Hematopoietic multipotent progenitor cell (in vitro differentiated cells): ENCODE measurements around the gene RALB. TPM values are rescaled to one million over a fixed set of nuclear protein-coding genes. Genes with fewer than 3 reads are reported as not detected.

ENCODE experiments used
- DNase-seq, 3 donors: peaks; one replicate each; pipeline ENCODE4 v3.0.0-alpha.2; 2011 to 2015; ENCODE audit warnings: low read depth in 2 of 3, low spot score in 2 of 3
- total RNA-seq: library from RNA; depleted of rRNA; stranded (reverse); fragments of >200 nt; gene quantifications from one replicate; pipeline ENCODE4 v1.2.3, GENCODE V29; 2012

RALB gene, protein sequence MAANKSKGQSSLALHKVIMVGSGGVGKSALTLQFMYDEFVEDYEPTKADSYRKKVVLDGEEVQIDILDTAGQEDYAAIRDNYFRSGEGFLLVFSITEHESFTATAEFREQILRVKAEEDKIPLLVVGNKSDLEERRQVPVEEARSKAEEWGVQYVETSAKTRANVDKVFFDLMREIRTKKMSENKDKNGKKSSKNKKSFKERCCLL
- total RNA-seq, result 32.6 TPM

DNA sequence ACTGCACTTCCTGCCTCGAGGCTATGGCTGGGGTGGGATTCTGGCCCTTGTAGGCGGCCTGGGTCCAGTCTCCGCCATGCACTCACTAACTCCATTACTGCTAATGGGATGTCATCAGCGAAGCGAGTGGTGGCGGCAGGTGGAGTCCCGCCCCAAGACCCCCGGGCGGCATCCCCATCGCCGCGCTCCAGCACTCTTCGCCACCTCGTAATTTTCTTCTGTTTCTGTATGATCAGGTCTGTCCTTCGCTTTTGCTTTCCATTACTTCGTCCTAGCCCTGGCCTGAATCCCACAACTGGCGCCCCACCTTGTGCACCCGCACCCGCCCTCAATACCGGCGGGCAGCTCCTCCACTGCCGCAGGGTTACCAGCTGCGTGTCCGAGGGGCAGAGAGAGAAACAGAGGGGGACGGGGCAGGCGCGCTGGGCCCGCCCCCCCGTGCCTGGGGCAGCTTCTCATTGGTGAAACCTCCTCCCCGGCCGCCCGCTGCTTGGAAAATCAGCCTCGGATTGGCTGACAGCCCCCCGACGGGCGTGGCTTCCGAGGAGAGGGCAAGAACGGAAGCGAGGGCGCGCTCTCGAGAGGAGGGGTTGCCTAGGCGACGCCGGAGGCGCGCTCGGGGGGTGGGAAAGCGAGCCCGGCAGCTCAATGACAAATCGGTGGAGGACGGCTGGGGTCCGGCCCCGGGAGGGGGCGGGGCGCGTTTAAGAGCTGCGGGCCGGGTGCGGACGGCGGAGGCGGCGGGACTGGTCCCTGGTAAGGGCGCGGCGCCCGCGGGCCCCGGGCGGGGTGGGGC lies at the start of gene RALB:
Gene RALB (plus strand): TSS at position 628 of the 796 bp plus-strand sequence. CDS start 25,813 bp downstream, outside the sequence.
- peak; percentile 90 to 99 (median 98) for DNase-seq

DNA sequence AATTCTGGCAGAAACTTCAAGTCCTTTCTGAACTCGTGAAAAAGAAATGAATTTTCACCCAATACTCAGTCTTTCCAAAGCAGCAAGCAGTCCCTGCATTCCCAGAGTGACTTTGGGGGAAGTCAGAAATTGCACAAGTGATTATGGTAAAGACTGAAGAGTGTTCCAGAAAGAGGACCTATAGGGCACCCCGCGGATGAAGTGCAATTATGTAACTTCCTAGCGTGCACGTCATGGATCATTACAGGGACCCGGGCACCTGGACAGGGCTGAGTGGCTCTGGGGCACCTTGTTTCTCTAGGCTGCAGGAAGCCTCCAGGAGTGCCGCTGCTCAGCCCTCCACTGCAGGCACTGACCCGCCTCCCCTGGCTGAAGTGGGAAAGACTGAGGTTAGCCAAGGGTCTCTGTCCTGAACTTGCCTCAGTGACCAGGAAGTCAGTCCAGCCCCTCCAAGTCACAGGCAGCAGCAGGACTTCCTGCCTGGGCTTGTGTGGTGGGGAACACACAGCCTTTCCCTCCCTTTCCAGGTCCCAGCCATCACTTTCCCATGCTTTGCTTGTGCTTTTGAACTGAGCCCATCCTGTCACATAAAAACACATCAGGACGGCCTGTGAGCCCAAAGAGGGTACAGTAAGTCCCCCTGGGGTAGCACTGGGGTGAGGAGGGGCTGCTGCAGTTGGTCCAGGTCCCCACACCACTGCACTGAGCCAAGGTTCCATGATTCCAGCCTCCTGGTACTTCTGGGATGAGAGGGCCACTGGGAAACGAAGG lies 49.2 kb upstream of the RALB start:
- DNase-seq, result no peak

DNA sequence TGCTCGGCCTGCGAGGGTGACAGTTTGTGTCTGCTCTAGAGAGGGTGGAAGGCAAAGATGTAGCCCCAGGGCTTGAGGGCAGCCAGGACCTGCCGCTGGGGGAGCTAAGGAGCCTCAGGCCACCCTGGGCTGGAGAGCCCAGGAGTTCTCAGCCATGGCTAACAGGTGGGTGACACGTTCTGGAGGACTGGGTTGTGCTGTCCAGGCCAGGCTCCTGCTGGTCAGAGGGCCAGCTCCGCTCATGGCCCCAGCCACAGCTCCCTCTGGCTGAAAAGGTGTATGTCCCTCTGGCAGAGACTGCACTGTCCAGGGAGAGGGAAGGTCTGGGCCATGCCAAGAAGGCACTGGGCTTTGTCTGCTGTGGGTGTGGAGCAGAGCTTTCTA lies 48.6 kb upstream of the RALB start:
- no peak for DNase-seq

DNA sequence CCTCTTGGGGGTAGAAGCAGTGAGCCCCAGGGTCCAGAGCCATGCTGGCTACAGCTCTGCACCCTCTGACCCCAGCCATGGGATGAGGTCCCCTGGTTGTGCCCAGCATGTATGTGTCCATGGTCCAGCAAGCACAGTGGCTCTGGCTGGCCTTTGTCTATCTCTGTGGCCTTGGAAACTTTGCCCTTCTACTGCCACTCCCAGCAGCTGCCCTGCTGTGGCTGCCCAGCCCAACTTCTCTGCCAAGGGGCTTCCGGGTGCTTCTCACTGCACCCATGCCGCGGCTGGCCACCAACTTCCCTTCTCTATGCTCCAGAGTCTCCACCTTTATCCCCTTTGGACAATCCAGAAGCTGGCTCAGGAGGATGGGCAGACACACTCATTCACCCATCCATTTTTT lies 48.2 kb upstream of the RALB start:
- DNase-seq, result no peak

DNA sequence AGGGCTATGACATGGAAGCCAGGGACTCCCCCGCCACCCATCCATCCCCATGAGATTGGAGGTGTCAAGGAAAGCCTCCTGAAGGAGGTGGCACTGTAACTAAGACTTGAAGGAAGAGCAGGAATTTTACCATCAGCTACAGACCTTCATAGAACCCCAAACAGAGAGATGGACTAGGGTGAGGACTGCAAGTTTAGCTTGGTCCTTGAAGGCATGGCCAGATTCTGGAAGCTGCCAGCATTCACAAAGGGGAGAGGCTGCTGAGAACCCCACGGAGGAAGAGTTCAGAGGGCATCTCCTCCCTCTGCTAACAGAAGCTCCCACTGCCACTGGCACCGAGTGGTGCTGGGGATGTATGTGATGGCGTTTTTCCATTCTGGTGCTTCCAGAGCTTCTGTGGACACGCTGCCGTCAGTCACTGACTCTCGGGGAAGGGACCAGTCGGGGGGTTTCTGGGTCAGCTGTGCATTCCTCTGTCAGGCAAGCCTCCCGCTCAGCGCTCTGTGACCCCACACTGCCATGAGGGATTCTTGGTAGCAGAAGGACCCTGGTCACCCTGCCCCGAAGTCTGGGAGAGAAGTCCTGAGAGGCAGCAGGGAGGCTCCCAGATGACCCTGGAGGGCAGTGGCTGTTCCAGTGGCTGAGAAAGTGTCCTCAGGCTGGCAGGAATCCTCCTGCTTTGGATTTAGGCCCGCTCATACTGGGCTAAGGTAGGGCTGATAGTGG lies 47.5 kb upstream of the RALB start:
- no peak for DNase-seq

DNA sequence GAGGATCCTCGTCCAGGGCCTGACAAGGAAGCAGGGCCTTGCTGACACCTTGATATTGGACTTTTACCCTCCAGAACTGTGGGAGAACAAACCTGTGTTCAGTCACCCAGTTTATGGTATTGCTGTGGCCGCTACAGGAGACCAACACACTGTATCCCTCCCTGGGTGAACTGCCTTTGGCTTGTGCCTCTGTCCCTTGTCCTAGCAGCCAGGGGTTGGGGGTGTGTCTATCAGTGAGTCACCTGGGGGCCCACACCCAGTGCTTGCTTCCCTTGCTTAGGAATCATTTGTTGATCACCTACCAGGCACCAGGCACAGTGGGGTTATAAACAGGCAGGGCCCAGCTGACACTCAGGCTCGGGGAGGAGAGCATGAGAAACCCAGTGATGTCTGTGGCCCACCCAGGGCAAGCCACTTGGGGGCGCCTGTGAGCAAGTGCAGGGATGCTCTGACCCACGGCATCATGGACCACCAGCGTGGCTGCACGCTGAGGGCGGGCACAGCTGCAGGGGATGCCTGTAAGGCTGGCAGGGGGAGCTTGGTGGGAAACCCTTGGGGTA lies 46.5 kb upstream of the RALB start:
- no peak for DNase-seq

DNA sequence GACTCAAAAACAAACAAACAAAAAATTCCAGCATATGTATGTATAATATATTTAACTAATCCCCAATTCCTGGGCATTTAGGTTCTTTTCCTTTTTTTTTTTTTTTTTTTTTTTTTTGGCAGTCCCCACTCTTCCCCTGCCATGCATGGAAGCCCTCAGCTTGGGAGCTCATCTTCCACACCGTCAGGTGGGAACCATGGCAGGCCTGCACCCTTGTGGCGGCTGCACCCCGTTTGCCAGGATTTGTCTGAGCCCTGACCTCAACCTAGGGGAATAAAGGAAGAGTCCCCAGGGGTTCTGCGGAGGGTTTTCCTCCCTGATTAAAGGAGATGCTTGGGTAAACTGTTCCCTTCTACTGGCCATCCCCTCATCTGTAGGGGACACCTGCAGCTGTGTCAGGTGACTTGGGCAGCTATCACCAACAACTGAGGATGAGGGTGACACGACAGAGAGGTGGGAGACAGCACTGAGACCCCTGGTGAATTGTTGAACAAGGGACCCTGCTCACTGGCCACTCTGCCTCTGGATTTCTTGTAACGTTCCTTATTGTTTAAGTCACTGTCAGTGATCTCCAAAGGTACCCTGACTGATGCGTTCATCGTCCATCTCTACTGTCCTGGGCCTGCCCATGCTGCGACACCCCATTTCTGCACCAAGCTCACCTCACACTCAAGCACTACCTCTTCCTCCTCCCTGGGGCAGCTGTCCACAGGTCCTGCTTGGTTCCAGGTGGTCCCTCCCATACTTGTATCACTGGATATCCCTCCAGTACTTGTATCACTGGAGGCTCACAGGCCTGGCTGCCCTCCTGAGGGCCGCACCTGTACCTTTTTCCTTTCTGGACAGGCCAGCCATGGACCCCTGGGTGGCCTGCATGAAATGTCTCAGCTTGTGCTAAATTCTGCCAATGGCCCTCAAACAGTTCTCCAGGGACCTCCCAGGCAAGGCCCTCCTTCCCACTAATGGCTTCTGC lies 44.0 kb upstream of the RALB start:
- DNase-seq, result no peak

DNA sequence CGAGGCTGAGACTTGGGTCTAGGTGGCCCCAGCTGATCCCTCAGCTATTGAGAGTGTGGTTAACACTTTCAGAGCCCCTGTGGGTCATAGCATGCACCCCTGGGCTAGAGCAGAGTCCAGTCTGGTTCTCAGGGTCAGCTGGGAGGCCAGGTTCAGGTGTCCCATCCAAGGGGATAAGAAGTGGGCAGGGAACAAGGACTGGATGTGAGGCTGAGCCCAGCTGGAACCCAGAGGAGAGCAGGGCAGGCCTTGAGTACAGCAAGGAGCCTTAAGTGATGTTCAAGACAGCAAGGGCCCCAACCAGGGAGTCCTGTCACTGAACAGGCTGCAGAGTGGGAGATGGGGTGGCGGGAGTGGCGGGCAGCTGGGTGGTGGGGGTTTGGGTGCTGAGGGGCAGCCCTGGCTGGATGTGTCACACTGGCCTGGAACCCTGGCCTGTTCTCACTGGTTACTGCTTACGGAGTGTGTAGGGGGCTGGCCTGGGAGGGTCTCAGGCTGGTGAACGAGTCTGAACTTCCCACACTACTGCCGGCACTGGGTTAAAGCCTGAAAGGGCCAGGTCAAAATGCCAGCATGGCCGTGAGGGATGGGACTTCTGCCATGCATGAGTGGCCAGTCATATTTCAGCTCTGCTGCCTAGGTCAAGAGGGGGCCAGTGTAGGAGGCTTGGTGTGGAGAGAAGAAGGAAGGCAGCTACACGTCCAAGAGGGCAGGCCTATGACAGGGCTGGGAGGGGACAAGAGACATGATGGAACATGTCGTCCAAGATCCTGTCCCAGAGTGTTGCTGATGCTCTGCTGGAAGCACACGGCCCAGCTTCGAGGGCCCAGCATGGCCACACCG lies 43.0 kb upstream of the RALB start:
- no peak for DNase-seq

DNA sequence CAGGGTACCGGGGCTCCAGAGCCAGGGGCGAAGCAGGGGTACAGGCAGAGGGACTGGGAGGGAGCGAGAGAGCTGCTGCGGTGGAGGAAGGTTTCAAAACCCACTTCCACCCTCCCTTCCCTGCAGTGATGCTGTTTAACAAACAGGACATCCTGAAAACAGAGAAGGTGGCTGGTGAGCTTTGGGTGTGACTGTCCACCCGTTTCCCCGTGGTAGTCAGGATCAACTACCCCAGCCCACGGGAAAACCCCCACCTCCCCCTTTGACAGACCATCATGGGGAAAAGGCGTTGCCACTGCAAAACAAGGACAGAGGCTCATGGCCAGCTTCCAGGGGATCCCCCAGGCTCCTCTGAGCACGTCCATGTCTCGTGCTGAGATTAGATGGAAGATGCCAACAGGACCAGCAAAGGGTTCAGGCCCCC lies 42.4 kb upstream of the RALB start:
- peak in 1 of 3 donors; percentile 40 for DNase-seq

DNA sequence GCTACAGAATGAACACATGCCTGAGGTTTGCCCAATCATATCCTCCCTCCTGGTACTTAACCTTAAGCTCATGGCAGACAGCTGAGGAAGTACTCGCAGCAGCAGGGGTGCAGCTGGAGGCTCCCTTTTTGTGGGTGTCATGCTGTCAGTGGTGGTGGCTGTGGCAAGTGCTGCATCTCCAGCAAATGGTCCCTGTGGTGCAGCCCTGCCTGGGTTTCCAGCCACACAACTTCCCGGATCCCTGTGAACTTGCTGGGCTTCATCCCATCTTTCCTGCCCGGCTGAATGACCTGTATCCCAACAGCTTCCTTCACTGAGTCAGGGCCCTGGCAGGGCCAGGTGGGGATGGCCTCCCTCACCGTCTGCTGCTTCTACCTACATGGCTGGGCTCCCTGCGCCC lies 34.5 kb upstream of the RALB start:
- no peak for DNase-seq

DNA sequence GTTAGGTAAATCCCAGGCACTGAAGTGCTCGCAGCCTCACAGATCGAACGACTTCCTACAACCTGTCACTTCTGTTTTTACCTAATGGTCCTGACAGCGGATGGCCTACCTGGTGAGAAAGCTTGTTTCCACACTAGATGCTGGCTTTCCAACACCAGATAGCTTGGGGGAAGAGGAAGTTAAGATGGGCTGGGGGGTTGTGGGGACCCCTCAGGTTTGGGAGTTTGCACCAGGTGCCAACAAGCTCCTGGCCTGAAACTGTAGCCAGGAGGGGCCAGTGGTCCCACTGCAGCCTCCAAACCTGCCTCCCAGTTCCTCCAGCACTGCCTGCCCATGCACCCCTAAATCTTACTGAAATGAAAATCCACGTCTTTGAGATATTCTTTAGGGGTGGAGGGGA lies 33.4 kb upstream of the RALB start:
- DNase-seq, result no peak

DNA sequence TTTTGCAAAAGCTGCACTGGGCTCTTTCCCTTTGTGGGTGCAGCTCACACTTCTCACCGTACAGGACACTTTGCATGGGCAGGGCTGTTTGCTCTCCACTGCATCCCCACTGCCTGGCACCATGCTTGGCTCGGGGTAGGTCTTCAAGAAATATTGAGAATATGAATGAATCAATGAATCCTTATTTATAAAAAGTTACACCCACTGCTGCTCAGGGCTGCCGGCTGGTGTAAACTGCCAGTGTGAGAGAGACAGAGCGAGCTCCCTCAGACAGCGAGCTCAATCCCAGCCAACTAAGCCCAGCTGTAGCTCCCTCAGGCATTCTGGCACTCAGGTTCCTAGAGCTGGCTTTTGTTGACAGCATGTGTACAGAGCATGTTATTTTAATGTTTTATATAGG lies 32.9 kb upstream of the RALB start:
- DNase-seq, result no peak

DNA sequence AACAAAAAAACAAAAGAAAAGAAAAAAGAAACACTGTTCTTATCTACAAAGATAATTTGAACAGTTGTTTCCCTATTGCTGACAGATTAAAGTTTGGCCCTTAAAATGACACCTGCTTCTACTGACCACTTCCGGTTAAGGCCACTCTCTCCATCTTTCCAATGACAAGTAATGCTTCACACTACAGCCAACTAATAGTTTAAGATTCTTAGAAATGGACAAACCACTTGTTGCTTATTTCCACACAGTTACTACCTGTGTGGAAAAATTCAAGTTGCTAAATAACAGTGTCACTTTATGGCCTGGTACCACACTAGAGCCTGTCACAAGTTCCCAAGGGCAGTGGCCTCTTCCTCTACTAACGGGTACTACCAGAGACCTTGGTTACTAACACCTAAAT lies 31.9 kb upstream of the RALB start:
- no peak for DNase-seq

DNA sequence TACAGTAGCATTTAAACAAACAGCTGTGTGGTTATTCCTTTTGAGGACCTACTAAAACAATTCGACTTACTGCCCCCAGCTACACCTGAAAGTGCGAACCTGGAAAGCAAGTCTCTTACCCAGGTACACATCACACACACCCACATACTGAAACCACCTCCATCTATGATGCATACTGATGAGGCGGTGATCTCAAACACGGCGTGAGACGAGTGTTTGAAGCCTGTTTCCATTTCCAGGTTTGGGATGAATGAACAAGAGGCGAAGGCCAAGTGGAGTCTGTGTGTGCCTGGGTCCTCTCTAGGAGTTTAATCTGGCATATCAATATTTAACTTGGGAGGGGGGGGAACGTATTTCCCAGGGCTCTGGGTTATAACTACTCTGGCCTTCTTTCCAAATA lies 31.0 kb upstream of the RALB start:
- DNase-seq, result no peak

DNA sequence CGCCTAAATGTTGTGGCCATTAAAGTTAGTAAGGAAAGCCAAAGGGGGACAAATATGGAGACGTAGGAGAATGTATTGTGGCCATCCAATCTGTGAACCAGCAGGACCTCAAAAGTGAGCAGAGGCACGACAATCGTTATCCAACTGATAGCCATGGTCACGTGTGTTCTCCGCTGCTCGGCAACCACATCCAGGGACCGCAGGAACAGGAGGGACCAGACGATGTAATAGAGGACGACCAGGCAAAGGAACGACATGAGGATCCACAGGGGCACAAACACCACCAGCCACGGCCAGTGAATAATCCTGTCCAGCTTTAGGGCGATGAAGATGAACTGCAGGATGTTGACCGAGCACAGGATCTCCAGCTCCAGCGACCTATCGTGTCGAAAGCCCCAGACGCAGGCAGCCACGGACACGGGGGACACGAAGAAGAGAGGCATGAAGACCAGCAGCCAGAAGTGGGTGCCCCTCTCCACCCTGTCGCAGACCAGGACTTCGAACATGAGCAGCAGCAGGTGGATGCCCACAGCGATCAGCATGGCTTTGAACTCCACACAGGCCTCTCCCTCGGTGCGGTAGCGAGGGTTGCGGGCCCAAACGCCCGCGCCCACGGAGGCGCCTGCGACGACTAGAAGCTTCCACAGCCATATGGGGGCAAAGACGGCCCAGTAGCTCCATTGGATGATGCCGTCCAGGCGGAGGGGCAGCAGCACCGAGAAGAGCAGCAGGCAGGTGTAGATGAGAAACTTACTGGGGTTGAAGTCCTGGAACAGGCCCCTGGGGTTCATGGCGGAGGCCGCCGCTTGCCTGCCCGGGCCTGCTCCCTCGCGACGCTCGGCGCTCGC lies 30.2 kb upstream of the RALB start:
- no peak for DNase-seq

DNA sequence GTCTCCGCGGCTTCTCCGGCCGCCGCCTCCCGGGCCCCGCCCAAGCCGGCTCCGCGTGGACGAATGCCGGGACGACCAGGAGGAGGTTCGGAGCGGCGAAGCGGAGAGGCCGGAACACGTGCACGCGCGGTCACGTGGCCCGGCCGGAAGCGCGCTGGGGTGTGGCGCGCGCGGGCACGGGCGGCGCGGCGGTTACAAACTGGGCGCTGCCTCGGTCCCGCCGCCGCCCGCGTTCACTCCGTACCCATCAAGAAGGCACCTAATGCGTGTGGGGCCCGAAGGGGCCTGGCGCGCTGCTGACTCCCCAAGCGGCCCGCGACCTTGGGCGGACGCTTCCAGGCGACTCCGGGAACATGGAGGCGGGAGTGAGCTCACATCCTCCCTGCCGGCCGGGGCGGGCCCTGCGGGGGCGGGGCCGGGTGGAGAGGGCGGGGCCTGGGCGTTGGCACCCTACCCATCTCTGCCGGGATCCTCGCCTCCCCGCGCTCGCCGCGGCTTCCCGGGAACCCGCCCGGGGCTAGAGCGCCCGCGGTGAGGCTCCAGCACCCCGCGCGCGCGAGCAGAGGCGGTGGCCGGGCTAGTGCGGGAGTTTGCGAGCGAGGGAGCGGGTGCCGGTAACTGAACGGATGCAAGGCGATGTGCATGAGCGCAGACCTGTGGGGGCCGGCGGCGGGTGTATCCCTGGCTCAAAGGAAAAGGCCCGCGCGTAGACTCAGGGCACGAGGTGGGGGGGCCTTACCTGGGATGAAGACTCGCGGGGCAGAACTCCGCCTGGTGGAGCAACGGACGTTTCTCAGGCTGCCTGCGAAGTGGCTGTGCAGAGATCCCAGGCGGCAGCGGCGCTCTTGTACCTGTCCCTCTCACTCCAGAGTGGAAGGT lies 29.4 kb upstream of the RALB start, which contains the start of gene TMEM185B:
Gene TMEM185B (minus strand): TSS at position 367 of the 879 bp plus-strand sequence. CDS start 424 bp downstream, outside the sequence.
- DNase-seq, result peak; percentile 74 to 82 (median 79)

DNA sequence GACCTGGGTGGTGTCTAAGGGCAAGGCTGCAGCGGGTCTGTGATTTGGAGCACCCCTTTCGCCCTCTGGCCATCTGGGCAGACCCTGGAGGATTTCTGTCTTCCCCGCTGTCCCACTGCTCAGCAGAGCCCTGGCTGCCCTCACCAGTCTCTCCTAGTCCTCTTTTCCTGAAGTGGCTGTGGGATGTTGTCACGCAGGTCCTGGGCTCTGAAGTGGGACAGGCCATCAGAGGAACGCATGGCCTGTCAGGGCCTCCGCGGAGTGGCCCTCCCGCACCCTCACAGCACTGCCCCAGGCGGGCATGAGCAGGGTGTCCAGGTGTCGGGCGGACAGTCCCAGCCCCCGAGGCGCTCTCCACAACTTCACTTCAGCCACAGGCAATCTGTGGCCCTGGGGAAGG lies 28.4 kb upstream of the RALB start:
- DNase-seq, result no peak
